Measurements from ENCODE around the gene RAB40C. TPM values are rescaled to one million over a fixed set of nuclear protein-coding genes. Genes with fewer than 3 reads are reported as not detected.

The RAB40C gene
- total RNA-seq, 1 experiment from 2014 or later: 17.7 TPM

GRCh38 chr16:672851-673250, 83.0 kb downstream of the RAB40C start:
- no peaks in the 10 kb centered on the region for H3K4me1 Mint-ChIP-seq (ENCODE audit: insufficient read depth, unreplicated experiment)
- no peaks in the 10 kb centered on the region for H3K27me3 Mint-ChIP-seq (ENCODE audit: insufficient read depth, unreplicated experiment)
- no peak for DNase-seq (ENCODE audit: unreplicated experiment)
- TF ChIP-seq, protein P1, sequence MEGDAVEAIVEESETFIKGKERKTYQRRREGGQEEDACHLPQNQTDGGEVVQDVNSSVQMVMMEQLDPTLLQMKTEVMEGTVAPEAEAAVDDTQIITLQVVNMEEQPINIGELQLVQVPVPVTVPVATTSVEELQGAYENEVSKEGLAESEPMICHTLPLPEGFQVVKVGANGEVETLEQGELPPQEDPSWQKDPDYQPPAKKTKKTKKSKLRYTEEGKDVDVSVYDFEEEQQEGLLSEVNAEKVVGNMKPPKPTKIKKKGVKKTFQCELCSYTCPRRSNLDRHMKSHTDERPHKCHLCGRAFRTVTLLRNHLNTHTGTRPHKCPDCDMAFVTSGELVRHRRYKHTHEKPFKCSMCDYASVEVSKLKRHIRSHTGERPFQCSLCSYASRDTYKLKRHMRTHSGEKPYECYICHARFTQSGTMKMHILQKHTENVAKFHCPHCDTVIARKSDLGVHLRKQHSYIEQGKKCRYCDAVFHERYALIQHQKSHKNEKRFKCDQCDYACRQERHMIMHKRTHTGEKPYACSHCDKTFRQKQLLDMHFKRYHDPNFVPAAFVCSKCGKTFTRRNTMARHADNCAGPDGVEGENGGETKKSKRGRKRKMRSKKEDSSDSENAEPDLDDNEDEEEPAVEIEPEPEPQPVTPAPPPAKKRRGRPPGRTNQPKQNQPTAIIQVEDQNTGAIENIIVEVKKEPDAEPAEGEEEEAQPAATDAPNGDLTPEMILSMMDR (IDR thresholded peaks at IDR 0.05; ENCODE audit: unreplicated experiment): no peak
- no peaks in the 10 kb centered on the region for H3K9me3 Mint-ChIP-seq (ENCODE audit: unreplicated experiment)
- H3K36me3 Mint-ChIP-seq (ENCODE audit: insufficient read depth, unreplicated experiment): peaks cover 50% of the 10 kb centered on the region
- ChIA-PET CTCF (interaction anchor here (0.6 kb wide), 1 partner anchor 76 kb away, joined by 4 read pairs; no protein-coding TSS in a partner anchor), POLR2A (interaction anchor here (0.7 to 1.3 kb wide), 5 partner anchors 10 to 46 kb away, joined by 3 to 4 read pairs (median 4); partner anchors contain the start of gene JMJD8)
- no TSS peak for BruUV-seq (replicated peaks)
- no peak overlapping the region for H3K4me3 Mint-ChIP-seq (ENCODE audit: unreplicated experiment)
- intact Hi-C loops (cut with micrococcal nuclease): no loop called here
- no peak overlapping the region for H3K27ac Mint-ChIP-seq (ENCODE audit: low read depth, unreplicated experiment)

DNA sequence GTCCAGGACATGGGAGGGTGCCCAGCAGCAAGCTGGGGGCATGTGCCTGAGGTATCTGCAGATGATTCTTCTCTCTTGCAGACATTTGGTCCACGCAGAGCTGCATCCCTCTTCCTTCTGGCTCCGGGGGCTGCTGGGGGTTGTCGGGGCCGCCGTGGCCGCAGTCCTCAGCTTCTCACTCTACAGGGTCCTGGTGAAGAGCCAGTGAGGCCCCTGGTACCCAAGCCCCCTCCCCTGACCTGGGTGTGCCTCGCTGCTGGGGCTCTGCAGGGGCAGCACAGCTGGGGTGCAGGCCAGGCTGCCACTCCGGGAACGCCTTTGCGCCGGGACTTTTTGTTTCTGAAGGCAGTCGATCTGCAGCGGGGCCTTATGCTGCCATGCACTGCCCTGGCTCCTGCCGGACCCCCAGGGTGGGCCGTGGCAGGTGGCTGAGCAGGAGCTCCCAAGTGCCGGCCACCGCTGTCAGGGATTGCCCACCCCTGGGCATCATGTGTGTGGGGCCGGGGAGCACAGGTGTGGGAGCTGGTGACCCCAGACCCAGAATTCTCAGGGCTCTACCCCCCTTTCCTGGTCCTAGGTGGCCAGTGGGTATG, 83.6 kb downstream of the RAB40C start:
- CTCF ChIA-PET: no interaction called here
- no peaks in the 10 kb centered on the region for H3K9me3 Mint-ChIP-seq (ENCODE audit: unreplicated experiment)
- H3K4me1 Mint-ChIP-seq (ENCODE audit: insufficient read depth, unreplicated experiment): no peaks in the 10 kb centered on the region
- TF ChIP-seq, protein P1 (IDR thresholded peaks at IDR 0.05; ENCODE audit: unreplicated experiment): no peak
- H3K4me3 Mint-ChIP-seq (ENCODE audit: unreplicated experiment): no peak overlapping the region
- POLR2A ChIA-PET: interaction anchor here (0.7 to 1.3 kb wide), 5 partner anchors 9 to 47 kb away, joined by 3 to 4 read pairs (median 4); partner anchors contain the start of gene JMJD8
- H3K27me3 Mint-ChIP-seq (ENCODE audit: insufficient read depth, unreplicated experiment): no peaks in the 10 kb centered on the region
- DNase-seq (ENCODE audit: unreplicated experiment): no peak
- H3K27ac Mint-ChIP-seq (ENCODE audit: low read depth, unreplicated experiment): peak overlapping the region; percentile 27
- BruUV-seq (replicated peaks): TSS peak; percentile 44
- peaks cover 50% of the 10 kb centered on the region for H3K36me3 Mint-ChIP-seq (ENCODE audit: insufficient read depth, unreplicated experiment)
- intact Hi-C loops (cut with micrococcal nuclease): no loop called here

DNA sequence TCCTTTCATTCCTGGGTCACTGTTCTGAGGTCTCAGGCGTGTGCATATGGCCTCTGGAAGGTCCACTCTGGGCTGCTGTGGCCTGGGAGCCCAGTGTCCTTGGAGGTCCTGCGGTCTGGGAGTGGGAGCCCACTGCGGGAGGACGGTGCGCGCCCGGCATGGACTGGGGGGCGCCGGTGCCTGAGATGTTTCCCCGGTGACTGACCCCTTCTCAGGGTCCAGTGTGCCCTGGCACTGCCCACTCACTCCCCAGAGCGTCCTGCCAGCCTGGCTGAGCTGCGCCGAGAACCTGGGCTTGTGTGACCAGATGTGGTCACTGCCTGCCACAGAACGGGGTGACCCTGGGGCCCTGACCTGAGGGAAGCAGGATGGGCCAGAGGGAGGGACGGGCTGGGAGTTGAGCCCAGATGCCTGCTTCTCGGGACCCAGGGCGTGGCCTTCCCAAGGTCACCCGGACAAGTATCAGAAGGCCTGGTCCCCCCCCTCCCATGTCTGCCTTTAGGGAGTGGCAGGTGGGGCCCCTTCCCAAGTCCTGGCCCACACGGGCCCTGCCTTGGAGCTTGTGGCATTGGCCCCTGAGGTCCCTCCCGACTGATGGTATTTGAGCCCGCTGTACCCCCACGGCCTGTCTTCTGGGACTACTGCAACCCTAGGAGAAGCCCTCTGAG, 84.5 kb downstream of the RAB40C start:
- DNase-seq (ENCODE audit: unreplicated experiment): no peak

More for the DNA sequence above, 84.5 kb downstream of the RAB40C start:
- POLR2A ChIA-PET: interaction anchor here (1.2 to 1.5 kb wide), 2 partner anchors 8 to 10 kb away, joined by 4 to 7 read pairs; partner anchors contain the start of gene JMJD8
- peaks cover 54% of the 10 kb centered on the region for H3K36me3 Mint-ChIP-seq (ENCODE audit: insufficient read depth, unreplicated experiment)
- intact Hi-C loops (cut with micrococcal nuclease): no loop called here
- H3K27ac Mint-ChIP-seq (ENCODE audit: low read depth, unreplicated experiment): peak overlapping the region; percentile 27
- H3K4me3 Mint-ChIP-seq (ENCODE audit: unreplicated experiment): no peak overlapping the region
- H3K9me3 Mint-ChIP-seq (ENCODE audit: unreplicated experiment): no peaks in the 10 kb centered on the region
- H3K27me3 Mint-ChIP-seq (ENCODE audit: insufficient read depth, unreplicated experiment): no peaks in the 10 kb centered on the region
- TF ChIP-seq, protein P1 (IDR thresholded peaks at IDR 0.05; ENCODE audit: unreplicated experiment): no peak
- H3K4me1 Mint-ChIP-seq (ENCODE audit: insufficient read depth, unreplicated experiment): no peaks in the 10 kb centered on the region
- CTCF ChIA-PET: no interaction called here
- no TSS peak for BruUV-seq (replicated peaks)

Data from MCF 10A (cell line).